Lung (tissue), 12 donors: ENCODE results near the gene SLC45A1. TPM values are rescaled to one million over a fixed set of nuclear protein-coding genes. Genes with fewer than 3 reads are reported as not detected.
A peak's percentile ranks its signal among the peaks of the same experiment; 100 is the strongest.

Experiments
- ATAC-seq: fragments of 200-7000 bp; cut with Tn5 transposase; one replicate; pipeline ENCODE4 v1.9.1; 2020; ENCODE audit warnings: moderate number of reproducible peaks; ENCODE audit not compliant: insufficient read depth, low FRiP score
- DNase-seq, 3 donors: peaks; one replicate each; pipeline ENCODE4 v3.0.0-alpha.2; 2013 to 2017
- H3K27ac ChIP-seq, 2 donors: one replicate each; pipeline ENCODE4 v1.5.1; 2013; ENCODE audit warnings: mild to moderate bottlenecking in 2 of 2, moderate library complexity in 2 of 2, control low read depth in 1 of 2, inconsistent platforms in 1 of 2, low read depth in 1 of 2, low read length in 1 of 2
- H3K27me3 ChIP-seq, 3 donors: one replicate each; pipeline ENCODE4 v1.5.1; 2013; ENCODE audit warnings: low read length in 2 of 3; ENCODE audit not compliant: control insufficient read depth in 3 of 3, insufficient read depth in 3 of 3
- H3K36me3 ChIP-seq, 4 donors: one replicate each; pipeline ENCODE4 v1.5.1; 2013; ENCODE audit warnings: low read length in 4 of 4, mild to moderate bottlenecking in 1 of 4, moderate library complexity in 1 of 4; ENCODE audit not compliant: control insufficient read depth in 4 of 4, insufficient read depth in 4 of 4
- H3K4me1 ChIP-seq, 5 donors: one replicate each; pipeline ENCODE4 v1.5.1; 2013; ENCODE audit warnings: low read length in 5 of 5, mild to moderate bottlenecking in 2 of 5, moderate library complexity in 1 of 5; ENCODE audit not compliant: control insufficient read depth in 5 of 5, insufficient read depth in 5 of 5
- H3K4me3 ChIP-seq: one replicate; pipeline ENCODE4 v1.5.1; 2013; ENCODE audit warnings: mild to moderate bottlenecking, control low read depth, moderate library complexity
- H3K9ac ChIP-seq, 2 donors: one replicate each; pipeline ENCODE4 v1.5.1; 2013; ENCODE audit warnings: low read length in 2 of 2, control low read depth in 1 of 2; ENCODE audit not compliant: insufficient read depth in 1 of 2
- H3K9me3 ChIP-seq, 4 donors: one replicate each; pipeline ENCODE4 v1.5.1; 2013; ENCODE audit warnings: low read length in 3 of 4, mild to moderate bottlenecking in 1 of 4, moderate library complexity in 1 of 4; ENCODE audit not compliant: control insufficient read depth in 4 of 4, insufficient read depth in 3 of 4
- WGBS, 2 donors: extraction: QIAGEN DNeasy Blood & Tissue Kit; methylation state at CpG; one replicate each; pipeline ENCODE4 v1.1.7; 2013; 5-methylcytosine and 5-hydroxymethylcytosine counted together
- polyA plus RNA-seq, 2 donors: library from polyadenylated mRNA; stranded (reverse); fragments of 200-250 nt; gene quantifications; one replicate each; pipeline ENCODE4 v1.2.1, GENCODE V29; 2013
- total RNA-seq, 2 donors: library from RNA; depleted of rRNA in 1 of 2; stranded (reverse); fragments of >200 nt in 1 of 2; gene quantifications; one replicate each; pipeline ENCODE4 v1.2.1, GENCODE V29; 2014 to 2021
- TF ChIP-seq, protein P1 (sequence below): IDR thresholded peaks from 2 replicates; pipeline ENCODE4 v1.5.1; 2012; ENCODE audit warnings: mild to moderate bottlenecking; ENCODE audit errors: control extremely low read depth, extremely low read depth
- donor health status: control.
- donor health status: control.
- donor health status: Bipolar disorder and iron deficiency.
- donor health status: healthy.
- donor health status: DM: yes; HTN: yes; CAD: no.

SLC45A1 gene
- total and polyA plus RNA-seq, 4 donors: 0.74 to 1.6 (median 1.1) TPM

DNA sequence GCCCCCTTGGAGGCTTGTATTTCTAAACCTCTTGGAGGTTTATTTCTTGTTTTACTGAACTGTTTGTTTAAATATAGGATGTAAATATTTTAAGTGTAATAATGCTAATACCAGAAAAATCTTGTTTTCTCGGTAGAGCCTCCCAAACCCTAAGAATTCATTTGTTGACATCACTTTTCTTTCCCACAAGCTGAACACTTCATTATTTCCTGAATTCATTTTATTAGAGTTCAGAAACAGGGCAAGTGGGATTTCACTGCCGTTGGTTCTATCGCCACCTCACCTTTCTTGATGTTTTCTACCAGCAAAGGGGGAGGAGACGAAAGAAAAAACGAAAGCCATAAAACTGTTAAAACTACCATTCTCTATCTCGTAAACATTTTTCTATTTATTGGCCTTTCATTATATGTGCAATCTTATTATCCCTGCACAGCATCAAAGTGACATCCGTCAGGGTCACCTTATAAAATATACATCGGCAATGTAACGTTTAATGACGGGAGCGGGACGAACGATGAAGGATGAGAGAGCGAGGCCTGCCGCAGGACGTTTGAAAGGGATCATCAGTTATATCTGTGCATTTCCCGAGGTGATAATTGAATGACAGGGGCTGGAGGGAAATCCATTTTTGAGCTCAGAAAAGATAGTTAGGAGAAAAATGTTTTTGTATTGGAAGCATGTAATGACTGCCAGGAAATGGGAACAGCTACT lies 59.5 kb downstream of the SLC45A1 start:
- DNase-seq: peak in 2 of 3 donors; percentile 54 to 58
- 84 to 87% methylated on average over 17 of the region's 17 CpGs for WGBS, 2 donors
- Histone ChIP-seq H3K4me1 (peaks cover 40 to 68% (median 54%) of the 10 kb centered on the region in 5 donors), H3K36me3 (peaks cover 0 to 17% (median 14%) of the 10 kb centered on the region in 4 donors), H3K9ac (no peak overlapping the region), H3K27ac (peak overlapping the region in 1 of 2 donors; percentile 30), H3K4me3 (no peak overlapping the region), H3K9me3 (peaks cover 0 to 3% (median 0%) of the 10 kb centered on the region in 4 donors), H3K27me3 (no peaks in the 10 kb centered on the region)
- ATAC-seq: no peak
- TF ChIP-seq, protein P1, sequence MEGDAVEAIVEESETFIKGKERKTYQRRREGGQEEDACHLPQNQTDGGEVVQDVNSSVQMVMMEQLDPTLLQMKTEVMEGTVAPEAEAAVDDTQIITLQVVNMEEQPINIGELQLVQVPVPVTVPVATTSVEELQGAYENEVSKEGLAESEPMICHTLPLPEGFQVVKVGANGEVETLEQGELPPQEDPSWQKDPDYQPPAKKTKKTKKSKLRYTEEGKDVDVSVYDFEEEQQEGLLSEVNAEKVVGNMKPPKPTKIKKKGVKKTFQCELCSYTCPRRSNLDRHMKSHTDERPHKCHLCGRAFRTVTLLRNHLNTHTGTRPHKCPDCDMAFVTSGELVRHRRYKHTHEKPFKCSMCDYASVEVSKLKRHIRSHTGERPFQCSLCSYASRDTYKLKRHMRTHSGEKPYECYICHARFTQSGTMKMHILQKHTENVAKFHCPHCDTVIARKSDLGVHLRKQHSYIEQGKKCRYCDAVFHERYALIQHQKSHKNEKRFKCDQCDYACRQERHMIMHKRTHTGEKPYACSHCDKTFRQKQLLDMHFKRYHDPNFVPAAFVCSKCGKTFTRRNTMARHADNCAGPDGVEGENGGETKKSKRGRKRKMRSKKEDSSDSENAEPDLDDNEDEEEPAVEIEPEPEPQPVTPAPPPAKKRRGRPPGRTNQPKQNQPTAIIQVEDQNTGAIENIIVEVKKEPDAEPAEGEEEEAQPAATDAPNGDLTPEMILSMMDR: no peak

DNA sequence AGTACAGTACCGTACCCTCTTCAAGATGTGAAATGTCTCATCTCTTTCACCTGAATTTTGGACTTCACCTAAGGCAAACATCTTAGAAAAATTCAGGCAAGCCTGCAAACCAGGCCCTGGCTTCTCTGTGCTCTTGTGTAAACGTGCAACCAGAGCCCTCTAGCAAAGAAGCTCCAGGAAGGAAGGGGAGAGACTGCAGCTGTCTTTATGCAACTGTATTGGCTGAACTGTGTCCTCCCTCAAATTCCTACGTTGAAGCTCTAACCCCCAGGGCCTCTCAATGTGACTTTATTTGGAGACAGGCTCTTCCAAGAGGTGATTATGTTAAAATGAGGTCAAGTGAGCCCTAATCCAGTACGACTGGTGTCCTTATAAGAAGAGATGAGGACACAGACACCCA lies 60.3 kb downstream of the SLC45A1 start:
- Histone ChIP-seq H3K27me3 (no peaks in the 10 kb centered on the region), H3K36me3 (peaks cover 0 to 16% (median 14%) of the 10 kb centered on the region in 4 donors), H3K4me3 (no peak overlapping the region), H3K9ac (peak overlapping the region in 1 of 2 donors; percentile 32), H3K9me3 (peaks cover 0 to 3% (median 0%) of the 10 kb centered on the region in 4 donors), H3K4me1 (peaks cover 32 to 64% (median 54%) of the 10 kb centered on the region in 5 donors), H3K27ac (peak overlapping the region; percentile 62 to 83)
- WGBS, 2 donors: 28 to 31% methylated on average over 4 of the region's 4 CpGs
- peak; percentile 61 to 85 (median 76) for DNase-seq
- TF ChIP-seq, protein P1: no peak
- ATAC-seq: no peak

DNA sequence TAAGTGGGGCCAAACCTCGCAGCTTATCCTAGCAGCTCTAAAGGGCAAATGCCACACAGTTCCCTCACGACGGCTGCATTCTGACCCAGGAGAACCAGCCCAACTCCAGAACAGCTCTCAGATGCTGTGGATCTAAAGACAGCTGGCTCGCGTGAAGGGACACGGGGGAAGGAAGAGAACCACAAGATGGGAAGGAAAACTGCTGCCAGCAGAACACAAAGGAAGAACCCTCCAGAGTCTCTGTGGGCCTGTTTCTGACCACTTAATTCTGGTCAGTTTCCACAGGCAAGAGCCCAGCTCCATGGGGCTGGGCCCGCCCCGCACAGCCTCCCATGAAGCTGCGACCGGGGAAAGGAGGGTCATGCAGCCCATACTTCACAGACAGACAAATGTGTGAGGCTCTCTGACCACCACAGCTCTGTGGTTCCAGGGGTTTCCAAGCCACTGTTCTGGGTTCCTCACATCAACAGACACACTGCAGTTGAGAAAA lies 61.1 kb downstream of the SLC45A1 start:
- Histone ChIP-seq H3K4me3 (no peak overlapping the region), H3K4me1 (peaks cover 24 to 56% (median 50%) of the 10 kb centered on the region in 5 donors), H3K27me3 (no peaks in the 10 kb centered on the region), H3K27ac (peak overlapping the region; percentile 62 to 89), H3K36me3 (peaks cover 0 to 17% (median 14%) of the 10 kb centered on the region in 4 donors), H3K9me3 (peaks cover 0 to 3% (median 0%) of the 10 kb centered on the region in 4 donors), H3K9ac (no peak overlapping the region)
- 61 to 74% methylated on average over 10 of the region's 10 CpGs for WGBS, 2 donors
- DNase-seq (peak; percentile 51 to 69 (median 53)), ATAC-seq (no peak)
- TF ChIP-seq, protein P1: no peak
